Adrenal gland (tissue), 12 donors: Measurements from ENCODE around the gene GOLM1. TPM values are rescaled to one million over a fixed set of nuclear protein-coding genes. Genes with fewer than 3 reads are reported as not detected.

ENCODE experiments used
- DNase-seq, 7 donors: peaks; one replicate each; pipeline ENCODE4 v3.0.0-alpha.2; 2019 to 2020
- H3K27ac ChIP-seq, 5 donors: fragments of 200-600 bp; sonication (generic) in 4 of 5; 1 replicate in 3 of 5; 2 replicates in 2 of 5; pipeline versions ENCODE4 v1.5.1 to v1.8.0; 2016 to 2020; ENCODE audit warnings: mild to moderate bottlenecking in 1 of 5
- H3K27me3 ChIP-seq: fragments of 200-600 bp; 2 replicates; pipeline ENCODE4 v1.8.0; 2021
- H3K36me3 ChIP-seq, 2 donors: fragments of 200-600 bp; replicated peaks in 1 of 2; 1 replicate in 1 of 2; 2 replicates in 1 of 2; pipeline versions ENCODE4 v1.5.1 to v1.8.0; 2018 to 2022
- H3K4me1 ChIP-seq, 2 donors: fragments of 200-600 bp; replicated peaks in 1 of 2; 1 replicate in 1 of 2; 2 replicates in 1 of 2; pipeline versions ENCODE4 v1.5.1 to v1.8.0; 2018 to 2021
- H3K4me3 ChIP-seq, 4 donors: fragments of 200-600 bp; sonication (generic) in 3 of 4; one replicate each; pipeline ENCODE4 v1.5.1; 2016 to 2018
- H3K9me3 ChIP-seq, 3 donors: fragments of 200-600 bp; sonication (generic) in 1 of 3; replicated peaks in 1 of 3; 1 replicate in 2 of 3; 2 replicates in 1 of 3; pipeline versions ENCODE4 v1.5.1 to v1.8.0; 2016 to 2021
- POLR2A ChIP-seq, 2 donors: fragments of 450-650 bp; IDR thresholded peaks; one replicate each; pipeline ENCODE4 v1.6.1; 2017; ENCODE audit warnings: antibody characterized with exemption in 2 of 2, mild to moderate bottlenecking in 2 of 2, moderate library complexity in 1 of 2
- WGBS, 4 donors: extraction: QIAGEN DNeasy Blood & Tissue Kit in 2 of 4; methylation state at CpG; one replicate each; pipeline versions ENCODE4 v1.1.5 to v1.1.7; 2013 to 2017; 5-methylcytosine and 5-hydroxymethylcytosine counted together
- intact Hi-C, 2 donors: fragments of 100-400 bp; cut with DNase I; formaldehyde crosslinking; loops; one replicate each; pipeline versions ENCODE4 v1.14.1 to v1.15.0; 2022 to 2023
- polyA plus RNA-seq, 3 donors: library from polyadenylated mRNA; stranded (reverse); fragments of 200-250 nt in 2 of 3; fragments of 350-450 nt in 1 of 3; fragmentation: Illumina TruSeq in 1 of 3; extraction: RNeasy Lipid Tissue Mini Kit (QIAGEN cat#74804) in 1 of 3; gene quantifications; one replicate each; pipeline ENCODE4 v1.2.3, GENCODE V29; 2013 to 2014
- total RNA-seq, 9 donors: library from RNA; depleted of rRNA in 4 of 9; stranded (reverse); fragments of >200 nt in 4 of 9; fragments of 120-200 nt in 1 of 9; fragmentation: NEBNext Ultra II Directional in 1 of 9; extraction: Animal tissue kit (Norgen Biotek cat#: 25700) in 1 of 9; gene quantifications; one replicate each; pipeline versions ENCODE4 v1.1.0 to v1.2.4, GENCODE V29; 2013 to 2023
- TF ChIP-seq, protein P1 (sequence below), 6 experiments: fragments of 450-650 bp in 4 of 6; fragments of 200-600 bp in 2 of 6; sonication (generic) in 1 of 6; IDR thresholded peaks; 1 replicate in 5 of 6; 2 replicates in 1 of 6; pipeline versions ENCODE4 v1.5.1 to v1.8.0; 2016 to 2021; ENCODE audit warnings: antibody characterized with exemption in 6 of 6, mild to moderate bottlenecking in 2 of 6, moderate library complexity in 1 of 6
- donor health status: healthy with polysubstance abuse.
- donor health status: Bipolar disorder and iron deficiency.
- donor health status: DM: yes; HTN: yes; CAD: no.
- donor health status: DM: no; HTN: no; CAD: no.
- donor health status: DM: no; HTN: no; CAD: no.
- donor health status: DM: yes; HTN: yes; CAD: no.

The GOLM1 gene
- total and polyA plus RNA-seq, 12 donors = 84.6 to 745 (median 186) TPM

GRCh38 chr9:86042199-86042978, 57.0 kb downstream of the GOLM1 start:
- 73 to 86% (median 79%) methylated on average over 5 of the region's 5 CpGs for WGBS, 4 donors
- Histone ChIP-seq H3K4me1 (peaks cover 4 to 9% of the 10 kb centered on the region in 2 donors), H3K36me3 (no peaks in the 10 kb centered on the region), H3K27ac (no peak overlapping the region), H3K27me3 (no peaks in the 10 kb centered on the region), H3K9me3 (no peaks in the 10 kb centered on the region), H3K4me3 (no peak overlapping the region)
- intact Hi-C loops = no loop called here
- DNase-seq = no peak
- TF ChIP-seq, protein P1, sequence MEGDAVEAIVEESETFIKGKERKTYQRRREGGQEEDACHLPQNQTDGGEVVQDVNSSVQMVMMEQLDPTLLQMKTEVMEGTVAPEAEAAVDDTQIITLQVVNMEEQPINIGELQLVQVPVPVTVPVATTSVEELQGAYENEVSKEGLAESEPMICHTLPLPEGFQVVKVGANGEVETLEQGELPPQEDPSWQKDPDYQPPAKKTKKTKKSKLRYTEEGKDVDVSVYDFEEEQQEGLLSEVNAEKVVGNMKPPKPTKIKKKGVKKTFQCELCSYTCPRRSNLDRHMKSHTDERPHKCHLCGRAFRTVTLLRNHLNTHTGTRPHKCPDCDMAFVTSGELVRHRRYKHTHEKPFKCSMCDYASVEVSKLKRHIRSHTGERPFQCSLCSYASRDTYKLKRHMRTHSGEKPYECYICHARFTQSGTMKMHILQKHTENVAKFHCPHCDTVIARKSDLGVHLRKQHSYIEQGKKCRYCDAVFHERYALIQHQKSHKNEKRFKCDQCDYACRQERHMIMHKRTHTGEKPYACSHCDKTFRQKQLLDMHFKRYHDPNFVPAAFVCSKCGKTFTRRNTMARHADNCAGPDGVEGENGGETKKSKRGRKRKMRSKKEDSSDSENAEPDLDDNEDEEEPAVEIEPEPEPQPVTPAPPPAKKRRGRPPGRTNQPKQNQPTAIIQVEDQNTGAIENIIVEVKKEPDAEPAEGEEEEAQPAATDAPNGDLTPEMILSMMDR (IDR thresholded peaks at IDR 0.05) = no peak
- no peak for TF ChIP-seq POLR2A (IDR thresholded peaks at IDR 0.05)

DNA sequence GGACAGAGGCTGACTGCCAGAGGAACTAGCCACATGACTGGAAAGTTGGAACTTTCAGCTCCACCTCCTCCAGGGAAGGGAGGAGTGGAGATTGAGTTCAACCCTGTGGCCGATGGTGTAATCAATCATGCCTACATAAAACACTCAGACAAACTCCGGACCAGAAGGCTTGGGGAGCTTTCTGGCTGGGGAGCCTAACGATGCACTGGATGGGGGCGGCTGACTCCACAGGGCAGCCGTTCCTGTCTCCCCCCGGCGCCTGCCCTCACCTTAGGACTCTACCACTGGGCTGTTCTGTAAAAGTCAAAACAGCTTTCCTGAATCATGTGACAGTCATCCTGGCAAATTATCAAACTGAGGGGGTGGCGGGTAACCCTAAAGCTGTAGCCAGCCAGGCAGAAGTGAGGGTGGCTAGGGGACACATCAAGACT, 58.0 kb downstream of the GOLM1 start:
- intact Hi-C loops = no loop called here
- peak overlapping the region in 1 of 5 donors; percentile 20 for H3K27ac ChIP-seq
- H3K4me3 ChIP-seq = peak overlapping the region in 1 of 4 donors; percentile 30
- H3K4me1 ChIP-seq = peaks cover 4 to 9% of the 10 kb centered on the region in 2 donors
- WGBS, 4 donors = 30 to 49% (median 35%) methylated on average over 6 to 8 of the region's 8 CpGs
- H3K36me3 ChIP-seq = no peaks in the 10 kb centered on the region
- no peaks in the 10 kb centered on the region for H3K27me3 ChIP-seq
- TF ChIP-seq, protein P1 (IDR thresholded peaks at IDR 0.05) = no peak
- TF ChIP-seq POLR2A (IDR thresholded peaks at IDR 0.05) = no peak
- no peaks in the 10 kb centered on the region for H3K9me3 ChIP-seq
- peak in 5 of 7 donors; percentile 42 to 68 (median 54) for DNase-seq

DNA sequence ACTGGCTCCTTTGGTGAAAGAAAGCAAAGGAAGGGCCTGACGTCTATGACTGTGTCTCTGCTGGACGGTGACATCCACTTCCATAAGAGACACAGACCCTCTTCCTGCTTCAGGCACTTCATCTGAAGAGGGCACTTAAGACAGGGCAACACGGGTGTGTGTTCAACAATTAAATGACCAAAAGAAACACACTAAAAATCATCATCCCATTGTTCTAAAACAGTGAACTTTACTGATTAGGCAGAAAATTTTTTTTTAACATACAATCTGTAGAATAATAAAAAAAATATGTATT, 58.5 kb downstream of the GOLM1 start:
- H3K4me3 ChIP-seq = no peak overlapping the region
- intact Hi-C loops = no loop called here
- H3K4me1 ChIP-seq = peaks cover 4 to 9% of the 10 kb centered on the region in 2 donors
- 71 to 87% (median 76%) methylated on average over 3 of the region's 3 CpGs for whole genome bisulfite sequencing, 4 donors
- no peak for DNase-seq
- H3K9me3 ChIP-seq = no peaks in the 10 kb centered on the region
- H3K27ac ChIP-seq = no peak overlapping the region
- no peaks in the 10 kb centered on the region for H3K36me3 ChIP-seq
- no peaks in the 10 kb centered on the region for H3K27me3 ChIP-seq
- TF ChIP-seq, protein P1 (IDR thresholded peaks at IDR 0.05) = no peak
- no peak for TF ChIP-seq POLR2A (IDR thresholded peaks at IDR 0.05)

DNA sequence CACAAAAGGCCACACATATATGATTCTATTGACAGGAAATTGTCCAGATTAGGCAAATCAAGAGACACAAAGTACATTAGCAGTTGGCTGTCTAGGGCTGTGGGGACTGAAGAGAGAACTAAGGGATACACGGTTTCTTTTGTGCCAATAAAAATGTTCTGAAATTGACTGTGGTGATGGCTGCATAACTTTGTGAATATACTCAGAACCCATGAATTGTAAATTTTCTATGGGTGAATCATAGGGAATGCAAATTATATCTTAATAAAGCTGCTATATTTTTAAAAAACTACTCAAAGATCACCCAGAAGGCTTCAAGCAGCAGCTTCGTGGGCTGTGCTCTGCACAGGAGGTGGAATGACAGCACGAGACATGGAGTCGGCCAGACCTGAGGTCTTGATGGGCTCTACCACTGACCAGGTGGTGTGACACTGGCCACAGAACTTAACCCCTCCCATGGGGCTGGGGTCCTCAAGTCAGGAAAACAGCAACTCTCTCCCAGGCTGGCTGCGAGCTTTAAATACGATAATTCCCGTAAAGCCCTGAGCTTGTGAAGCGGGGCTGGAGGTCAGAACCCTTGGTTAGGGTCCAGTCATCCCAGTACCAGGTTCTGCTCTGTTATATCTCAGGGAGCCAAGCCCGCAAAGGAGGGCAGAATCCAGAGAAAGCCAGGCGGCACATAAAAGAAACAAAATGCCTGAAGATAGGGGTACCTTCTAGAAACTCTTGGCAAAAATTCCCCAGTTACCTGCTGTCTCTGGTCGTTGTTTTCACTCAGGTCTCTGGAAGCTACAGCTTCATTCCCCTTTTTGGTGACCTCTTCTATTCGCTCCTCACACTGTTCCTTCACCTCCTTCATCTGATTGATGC, 59.1 kb downstream of the GOLM1 start:
- Histone ChIP-seq H3K27me3 (no peaks in the 10 kb centered on the region), H3K9me3 (no peaks in the 10 kb centered on the region), H3K27ac (no peak overlapping the region), H3K4me1 (peaks cover 4 to 9% of the 10 kb centered on the region in 2 donors), H3K36me3 (peaks cover 0 to 3% of the 10 kb centered on the region in 2 donors), H3K4me3 (no peak overlapping the region)
- intact Hi-C loops = no loop called here
- TF ChIP-seq, protein P1 (IDR thresholded peaks at IDR 0.05) = no peak
- no peak for TF ChIP-seq POLR2A (IDR thresholded peaks at IDR 0.05)
- DNase-seq = no peak
- WGBS, 4 donors = 93 to 96% (median 94%) methylated on average over 12 of the region's 12 CpGs
